HFFc6 (cell line): Measurements from ENCODE around the gene KDM8. TPM values are rescaled to one million over a fixed set of nuclear protein-coding genes. Genes with fewer than 3 reads are reported as not detected.

Experiments
- DNase-seq: peaks from one replicate; pipeline ENCODE4 v3.0.0-alpha.2; 2018
- H3K27ac Mint-ChIP-seq: 2 replicates; pipeline ENCODE4 v1.8.0; 2020; ENCODE audit warnings: mild to moderate bottlenecking, mixed read lengths
- H3K27me3 Mint-ChIP-seq: 2 replicates; pipeline ENCODE4 v1.8.0; 2021; ENCODE audit warnings: mild to moderate bottlenecking, moderate library complexity, mixed read lengths; ENCODE audit not compliant: insufficient read depth
- H3K36me3 Mint-ChIP-seq: 2 replicates; pipeline ENCODE4 v1.8.0; 2021; ENCODE audit warnings: low read depth, mixed read lengths
- H3K4me1 Mint-ChIP-seq: 2 replicates; pipeline ENCODE4 v1.8.0; 2020; ENCODE audit warnings: low read depth, mixed read lengths
- H3K4me3 Mint-ChIP-seq: 2 replicates; pipeline ENCODE4 v1.8.0; 2020; ENCODE audit warnings: mild to moderate bottlenecking, moderate library complexity, mixed read lengths
- H3K9me3 Mint-ChIP-seq: 2 replicates; pipeline ENCODE4 v1.8.0; 2020; ENCODE audit warnings: mild to moderate bottlenecking, mixed read lengths
- CTCF ChIP-seq: fragments of 200-600 bp; sonication (generic); IDR thresholded peaks from 2 replicates; pipeline ENCODE4 v1.5.0; 2021; ENCODE audit warnings: antibody characterized with exemption, mild to moderate bottlenecking
- total RNA-seq, 6 experiments: library from RNA; stranded (reverse); fragmentation: NEBNext Ultra II Directional; extraction: Animal tissue kit (Norgen Biotek cat#: 25700); gene quantifications; 2 replicates in 1 of 6; 3 replicates in 5 of 6; pipeline ENCODE4 v1.2.3, GENCODE V29; 2021

Gene KDM8
- total RNA-seq, 6 experiments from 2014 or later: 4.1 to 5.8 (median 4.9) TPM

- Mint-ChIP-seq H3K4me3 (peak overlapping the region; percentile 60), H3K4me1 (peaks cover 43% of the 10 kb centered on the region), H3K27me3 (no peaks in the 10 kb centered on the region), H3K27ac (peak overlapping the region; percentile 83), H3K9me3 (no peaks in the 10 kb centered on the region), H3K36me3 (peaks cover 9% of the 10 kb centered on the region; the same call in 1 of the 2 replicates)
- TF ChIP-seq CTCF: peak; percentile 89
- DNase-seq: peak; percentile 75
Measured at GRCh38 chr16:27235055-27235937, 32.0 kb downstream of the KDM8 start.

GRCh38 chr16:27235938-27236245 lies 32.6 kb downstream of the KDM8 start:
- TF ChIP-seq CTCF: no peak
- Mint-ChIP-seq H3K4me3 (no peak overlapping the region), H3K4me1 (peaks cover 48% of the 10 kb centered on the region), H3K36me3 (peaks cover 9% of the 10 kb centered on the region; the same call in 1 of the 2 replicates), H3K27me3 (no peaks in the 10 kb centered on the region), H3K9me3 (no peaks in the 10 kb centered on the region), H3K27ac (peak overlapping the region; percentile 83)
- no peak for DNase-seq

- Mint-ChIP-seq H3K4me1 (peaks cover 56% of the 10 kb centered on the region), H3K36me3 (peaks cover 9% of the 10 kb centered on the region; the same call in 1 of the 2 replicates)
Measured at GRCh38 chr16:27236635-27237218, 33.4 kb downstream of the KDM8 start.

GRCh38 chr16:27237219-27238015 lies 34.1 kb downstream of the KDM8 start:
- peaks cover 63% of the 10 kb centered on the region for H3K4me1 Mint-ChIP-seq

More at GRCh38 chr16:27236635-27237218, 33.4 kb downstream of the KDM8 start:
- no peaks in the 10 kb centered on the region for H3K27me3 Mint-ChIP-seq
- no peak overlapping the region for H3K4me3 Mint-ChIP-seq
- DNase-seq: no peak
- no peaks in the 10 kb centered on the region for H3K9me3 Mint-ChIP-seq
- no peak for TF ChIP-seq CTCF
- peak overlapping the region; percentile 69 for H3K27ac Mint-ChIP-seq

More at GRCh38 chr16:27237219-27238015, 34.1 kb downstream of the KDM8 start:
- H3K36me3 Mint-ChIP-seq: peaks cover 2% of the 10 kb centered on the region; the same call in 1 of the 2 replicates
- no peak overlapping the region for H3K4me3 Mint-ChIP-seq
- H3K9me3 Mint-ChIP-seq: no peaks in the 10 kb centered on the region
- no peak for TF ChIP-seq CTCF
- DNase-seq: no peak
- no peaks in the 10 kb centered on the region for H3K27me3 Mint-ChIP-seq
- H3K27ac Mint-ChIP-seq: peak overlapping the region; percentile 69
